Osteoblast (primary cell): ENCODE measurements around the gene CSMD2. TPM values are rescaled to one million over a fixed set of nuclear protein-coding genes. Genes with fewer than 3 reads are reported as not detected.

ENCODE experiments used
- DNase-seq: peaks from one replicate; pipeline ENCODE4 v3.0.0; 2011; ENCODE audit warnings: low spot score, mixed read lengths; ENCODE audit not compliant: insufficient read length; ENCODE audit errors: missing footprints
- H2AFZ ChIP-seq: 2 replicates; pipeline ENCODE4 v1.6.0; 2011; ENCODE audit warnings: mild to moderate bottlenecking, low read length
- H3K27ac ChIP-seq: 2 replicates; pipeline ENCODE4 v1.5.1; 2011; ENCODE audit warnings: mild to moderate bottlenecking, low read depth, low read length, moderate library complexity
- H3K27me3 ChIP-seq: 2 replicates; pipeline ENCODE4 v1.6.0; 2012; ENCODE audit warnings: mild to moderate bottlenecking, control low read depth, inconsistent platforms, low read length, moderate library complexity; ENCODE audit not compliant: insufficient read depth
- H3K36me3 ChIP-seq: 2 replicates; pipeline ENCODE4 v1.5.1; 2011; ENCODE audit warnings: mild to moderate bottlenecking, low read length, control low read depth, moderate library complexity; ENCODE audit not compliant: insufficient read depth
- H3K4me1 ChIP-seq: 2 replicates; pipeline ENCODE4 v1.5.1; 2011; ENCODE audit warnings: mild to moderate bottlenecking, low read length, control low read depth, moderate library complexity; ENCODE audit not compliant: insufficient read depth
- H3K4me2 ChIP-seq: 2 replicates; pipeline ENCODE4 v1.6.0; 2011; ENCODE audit warnings: mild to moderate bottlenecking, low read length; ENCODE audit not compliant: insufficient read depth
- H3K4me3 ChIP-seq: fragments of 200-600 bp; sonication (generic); 3 replicates; pipeline ENCODE4 v1.5.1; 2012; ENCODE audit warnings: mild to moderate bottlenecking, low read length, inconsistent platforms; ENCODE audit not compliant: insufficient read depth
- H3K79me2 ChIP-seq: 2 replicates; pipeline ENCODE4 v1.6.0; 2012; ENCODE audit warnings: mild to moderate bottlenecking, low read length, control low read depth, inconsistent platforms; ENCODE audit not compliant: insufficient read depth
- H3K9me3 ChIP-seq: 2 replicates; pipeline ENCODE4 v1.5.1; 2011; ENCODE audit warnings: low read depth, low read length, control low read depth
- H4K20me1 ChIP-seq: 2 replicates; pipeline ENCODE4 v1.6.0; 2012; ENCODE audit warnings: mild to moderate bottlenecking, low read length, control low read depth; ENCODE audit not compliant: insufficient read depth
- total RNA-seq: library from RNA; depleted of rRNA; stranded (reverse); fragments of >200 nt; gene quantifications from 2 replicates; pipeline ENCODE4 v1.2.3, GENCODE V29; 2012
- TF ChIP-seq, protein P1 (sequence below): IDR thresholded peaks from 2 replicates; pipeline ENCODE4 v1.5.1; 2011; ENCODE audit warnings: mild to moderate bottlenecking, low read depth, low read length, moderate library complexity; ENCODE audit errors: extremely low read depth

Gene CSMD2
- total RNA-seq, 1 donor = 0.36 TPM

DNA sequence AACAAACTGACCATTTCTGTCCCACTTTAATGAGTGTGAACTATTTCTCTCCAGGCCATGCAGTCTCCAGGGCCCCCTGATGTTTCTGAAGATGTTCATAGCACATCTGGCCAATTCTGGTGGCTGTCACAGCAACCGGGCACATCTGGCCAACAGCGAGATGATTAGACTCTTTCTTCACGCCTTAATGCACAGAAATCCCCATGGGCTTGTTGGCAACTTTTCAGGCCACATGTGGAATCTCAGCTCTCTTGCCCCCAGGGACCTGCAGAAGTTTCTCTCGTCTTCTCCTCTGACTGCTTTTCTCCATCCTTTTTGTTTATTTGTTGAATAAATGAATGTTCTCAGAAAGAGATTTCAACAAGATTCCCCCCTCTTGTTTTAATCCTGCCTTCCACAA is 372.4 kb downstream of the CSMD2 start:
- Histone ChIP-seq H3K4me2 (no peak overlapping the region), H3K27me3 (no peaks in the 10 kb centered on the region), H3K79me2 (no peaks in the 10 kb centered on the region), H4K20me1 (no peaks in the 10 kb centered on the region), H2AFZ (no peak overlapping the region), H3K27ac (no peak overlapping the region), H3K4me3 (no peak overlapping the region), H3K4me1 (no peaks in the 10 kb centered on the region), H3K9me3 (no peaks in the 10 kb centered on the region), H3K36me3 (no peaks in the 10 kb centered on the region)
- no peak for DNase-seq
- TF ChIP-seq, protein P1, sequence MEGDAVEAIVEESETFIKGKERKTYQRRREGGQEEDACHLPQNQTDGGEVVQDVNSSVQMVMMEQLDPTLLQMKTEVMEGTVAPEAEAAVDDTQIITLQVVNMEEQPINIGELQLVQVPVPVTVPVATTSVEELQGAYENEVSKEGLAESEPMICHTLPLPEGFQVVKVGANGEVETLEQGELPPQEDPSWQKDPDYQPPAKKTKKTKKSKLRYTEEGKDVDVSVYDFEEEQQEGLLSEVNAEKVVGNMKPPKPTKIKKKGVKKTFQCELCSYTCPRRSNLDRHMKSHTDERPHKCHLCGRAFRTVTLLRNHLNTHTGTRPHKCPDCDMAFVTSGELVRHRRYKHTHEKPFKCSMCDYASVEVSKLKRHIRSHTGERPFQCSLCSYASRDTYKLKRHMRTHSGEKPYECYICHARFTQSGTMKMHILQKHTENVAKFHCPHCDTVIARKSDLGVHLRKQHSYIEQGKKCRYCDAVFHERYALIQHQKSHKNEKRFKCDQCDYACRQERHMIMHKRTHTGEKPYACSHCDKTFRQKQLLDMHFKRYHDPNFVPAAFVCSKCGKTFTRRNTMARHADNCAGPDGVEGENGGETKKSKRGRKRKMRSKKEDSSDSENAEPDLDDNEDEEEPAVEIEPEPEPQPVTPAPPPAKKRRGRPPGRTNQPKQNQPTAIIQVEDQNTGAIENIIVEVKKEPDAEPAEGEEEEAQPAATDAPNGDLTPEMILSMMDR = no peak

DNA sequence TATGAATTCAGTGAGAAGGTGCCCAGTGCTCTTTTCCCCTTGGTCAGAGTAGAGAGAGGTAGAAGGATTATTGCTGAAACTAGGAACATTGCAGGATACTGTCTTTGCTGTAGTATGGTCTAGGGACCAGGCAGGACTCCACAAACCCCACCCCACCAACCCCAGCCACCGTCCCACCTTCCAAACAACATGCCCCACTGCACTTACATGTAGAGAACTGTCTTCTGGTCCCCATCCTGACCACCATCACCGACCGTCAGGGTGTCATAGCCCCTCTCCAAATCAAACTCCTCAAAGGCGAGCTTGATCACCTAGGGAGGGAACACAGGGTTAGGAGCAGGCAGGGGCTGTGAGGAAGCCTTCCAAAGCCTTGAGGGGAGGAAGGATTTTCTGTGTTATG is 372.8 kb downstream of the CSMD2 start:
- H3K27me3 ChIP-seq = no peaks in the 10 kb centered on the region
- no peaks in the 10 kb centered on the region for H3K36me3 ChIP-seq
- no peak overlapping the region for H2AFZ ChIP-seq
- TF ChIP-seq, protein P1 = no peak
- H3K79me2 ChIP-seq = no peaks in the 10 kb centered on the region
- H4K20me1 ChIP-seq = no peaks in the 10 kb centered on the region
- H3K27ac ChIP-seq = no peak overlapping the region
- no peak overlapping the region for H3K4me2 ChIP-seq
- no peaks in the 10 kb centered on the region for H3K4me1 ChIP-seq
- no peak for DNase-seq
- H3K9me3 ChIP-seq = no peaks in the 10 kb centered on the region
- H3K4me3 ChIP-seq = no peak overlapping the region

DNA sequence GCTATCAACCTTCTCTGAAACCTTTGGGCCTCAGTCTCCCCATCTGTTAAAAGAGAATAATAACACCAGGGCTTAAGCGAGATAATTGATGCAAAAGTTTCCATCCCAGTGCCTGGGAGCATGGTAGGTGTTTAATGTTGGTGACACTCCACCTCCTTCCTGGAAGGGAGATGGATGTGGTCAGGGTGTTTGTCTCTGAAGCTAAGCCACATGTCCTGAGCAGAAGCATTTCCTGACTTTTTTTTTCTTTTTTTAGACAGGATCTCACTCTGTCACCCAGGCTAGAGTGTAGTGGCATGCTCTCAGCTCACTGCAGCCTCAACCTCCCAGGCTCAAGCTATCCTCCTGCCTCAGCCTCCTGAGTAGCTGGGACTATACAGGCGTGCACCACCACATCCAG is 373.8 kb downstream of the CSMD2 start:
- Histone ChIP-seq H3K4me3 (no peak overlapping the region), H2AFZ (no peak overlapping the region), H3K36me3 (no peaks in the 10 kb centered on the region), H3K4me1 (no peaks in the 10 kb centered on the region), H3K27me3 (no peaks in the 10 kb centered on the region), H3K79me2 (no peaks in the 10 kb centered on the region), H3K4me2 (no peak overlapping the region), H3K27ac (no peak overlapping the region), H4K20me1 (no peaks in the 10 kb centered on the region), H3K9me3 (no peaks in the 10 kb centered on the region)
- TF ChIP-seq, protein P1 = no peak
- no peak for DNase-seq

DNA sequence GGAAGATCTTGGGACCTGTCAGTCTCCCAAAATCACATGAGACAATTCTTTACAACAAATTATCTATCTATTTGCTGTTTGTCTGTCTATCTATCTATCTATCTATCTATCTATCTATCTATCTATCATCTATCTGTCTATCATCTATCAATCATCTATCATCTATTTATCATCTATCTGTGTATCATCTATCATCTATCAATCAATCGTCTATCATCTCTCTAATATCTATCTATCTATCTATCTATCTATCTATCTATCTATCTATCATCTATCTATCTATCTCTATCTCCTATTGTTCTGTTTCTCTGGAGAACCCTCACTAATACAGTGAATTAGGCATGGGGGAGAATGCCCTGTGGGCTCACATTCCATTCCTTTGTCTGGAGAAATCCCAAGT is 374.5 kb downstream of the CSMD2 start:
- H3K4me1 ChIP-seq = no peaks in the 10 kb centered on the region
- no peak overlapping the region for H2AFZ ChIP-seq
- H3K4me3 ChIP-seq = no peak overlapping the region
- no peaks in the 10 kb centered on the region for H3K36me3 ChIP-seq
- no peak for DNase-seq
- no peak overlapping the region for H3K27ac ChIP-seq
- H3K9me3 ChIP-seq = no peaks in the 10 kb centered on the region
- H4K20me1 ChIP-seq = no peaks in the 10 kb centered on the region
- TF ChIP-seq, protein P1 = no peak
- H3K27me3 ChIP-seq = no peaks in the 10 kb centered on the region
- no peaks in the 10 kb centered on the region for H3K79me2 ChIP-seq
- no peak overlapping the region for H3K4me2 ChIP-seq
